Brain pericyte (primary cell): ENCODE measurements around the gene RTN4RL1.

ENCODE experiments used
- DNase-seq: peaks from one replicate; pipeline ENCODE4 v3.0.0-alpha.2; 2012; ENCODE audit warnings: low read depth, low spot score

The RTN4RL1 gene

GRCh38 chr17:1948517-1948825, 76.7 kb downstream of the RTN4RL1 start:
- DNase-seq, result no peak

DNA sequence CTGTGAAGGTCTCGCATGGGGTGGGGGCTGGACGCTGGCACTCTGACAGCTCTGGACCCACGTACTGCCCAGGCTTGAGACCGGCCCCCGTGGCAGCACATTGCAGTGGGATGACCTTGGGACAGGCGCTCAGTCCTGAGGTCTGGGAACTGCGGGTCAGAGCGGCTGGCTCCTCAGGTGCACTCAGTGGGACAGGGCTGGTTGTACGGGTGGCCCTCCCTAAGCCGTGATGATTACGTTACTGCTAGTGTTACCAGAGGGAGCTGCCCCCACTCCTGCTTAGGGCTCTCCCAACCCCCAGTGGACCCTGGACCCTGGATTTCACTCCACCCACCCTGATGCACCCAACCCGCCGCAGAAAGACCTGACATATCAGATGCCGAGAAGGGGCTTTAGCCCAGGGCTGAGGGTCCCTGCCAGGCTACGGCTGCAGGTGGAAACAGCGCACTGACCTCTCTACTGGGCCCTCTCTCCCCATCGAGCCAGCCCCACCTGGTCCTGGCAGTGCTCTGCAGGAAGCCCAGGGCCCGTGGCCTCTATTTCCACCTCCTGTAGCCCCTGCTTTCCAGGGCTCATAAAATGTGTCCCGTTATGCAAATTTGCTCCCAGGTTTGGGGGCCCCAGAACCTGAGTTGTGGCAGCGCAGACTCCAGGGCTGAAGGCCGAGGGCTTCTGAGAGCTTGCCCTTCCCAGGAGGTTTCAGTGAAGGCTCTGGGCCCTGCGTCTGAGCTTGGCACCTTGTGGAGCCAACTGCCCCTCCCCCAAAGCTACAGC, 77.2 kb downstream of the RTN4RL1 start:
- DNase-seq, result no peak

DNA sequence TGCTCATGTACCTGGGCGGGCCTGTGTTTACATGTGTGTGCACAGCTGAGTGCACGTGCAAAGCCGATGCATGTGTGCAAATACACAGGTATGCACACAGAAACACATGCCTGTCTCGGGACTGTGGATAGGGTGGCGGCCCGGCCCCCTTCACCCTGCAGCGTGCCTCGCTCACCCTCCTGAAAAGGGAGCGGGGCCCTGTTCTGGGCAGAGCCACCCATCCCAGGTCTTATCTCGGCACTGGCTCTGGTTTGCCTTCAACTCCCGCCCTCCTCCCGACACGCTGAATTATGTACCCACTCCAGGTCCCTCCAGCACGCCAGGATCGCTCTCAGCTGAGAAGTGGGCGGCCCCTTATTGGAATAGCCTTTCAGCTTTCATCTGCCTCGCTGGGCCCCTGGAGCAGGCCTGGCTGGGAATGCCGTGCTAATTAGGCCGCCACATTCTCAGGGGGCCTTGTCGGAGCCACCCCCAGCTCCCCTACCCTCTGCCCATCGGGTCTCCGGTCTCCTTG, 77.8 kb downstream of the RTN4RL1 start:
- no peak for DNase-seq

GRCh38 chr17:1946021-1946932, 78.9 kb downstream of the RTN4RL1 start:
- no peak for DNase-seq

DNA sequence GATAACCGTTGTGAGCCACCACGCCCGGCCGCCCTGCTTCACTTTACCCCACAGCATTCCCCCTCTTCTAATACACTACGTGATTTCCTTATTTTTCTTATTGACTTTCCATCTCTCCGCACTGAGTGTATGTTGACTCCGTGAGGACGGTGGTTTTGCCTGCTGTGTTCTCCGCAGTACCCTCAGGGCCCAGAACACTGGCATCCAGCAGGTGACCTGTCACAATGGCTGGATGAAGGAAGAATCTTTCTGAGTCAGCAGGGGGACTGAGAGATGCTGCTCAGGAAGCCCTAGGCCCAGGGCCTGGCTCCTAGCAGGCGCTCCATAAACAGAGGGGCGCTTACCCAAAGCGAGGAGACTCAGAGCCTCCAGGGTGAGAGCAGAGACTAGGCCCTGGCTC, 79.5 kb downstream of the RTN4RL1 start:
- DNase-seq, result no peak

- DNase-seq, result no peak
Observed at GRCh38 chr17:1943436-1943831, 81.7 kb downstream of the RTN4RL1 start.

GRCh38 chr17:1942666-1943435, 82.3 kb downstream of the RTN4RL1 start:
- no peak for DNase-seq

- no peak for DNase-seq
Observed at GRCh38 chr17:1942066-1942365, 83.1 kb downstream of the RTN4RL1 start.

- no peak for DNase-seq
Observed at GRCh38 chr17:1941272-1942065, 83.7 kb downstream of the RTN4RL1 start.

GRCh38 chr17:1940810-1941185, 84.3 kb downstream of the RTN4RL1 start:
- no peak for DNase-seq

- no peak for DNase-seq
Observed at GRCh38 chr17:1939981-1940809, 84.9 kb downstream of the RTN4RL1 start.

GRCh38 chr17:1937461-1937860, 87.7 kb downstream of the RTN4RL1 start:
- DNase-seq, result no peak

DNA sequence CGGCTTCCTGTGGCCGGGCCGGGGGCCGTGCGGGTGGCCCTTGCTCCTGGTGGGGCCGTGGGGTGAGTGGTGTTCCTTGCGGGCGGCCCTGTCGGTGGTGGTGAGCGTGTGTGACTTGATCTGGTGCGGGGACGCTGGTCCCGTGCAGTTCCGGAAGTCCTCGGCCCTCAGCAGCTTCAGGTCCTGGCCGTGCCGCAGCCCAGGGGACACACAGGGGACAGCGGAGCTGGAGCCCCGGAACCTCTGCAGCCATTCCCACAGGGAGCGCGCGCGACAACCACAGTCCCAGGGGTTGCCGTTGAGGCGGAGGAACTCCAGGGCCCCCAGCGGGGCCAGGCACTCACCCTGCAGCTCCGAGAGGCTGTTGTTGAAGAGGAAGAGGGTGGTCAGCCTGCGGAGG, 88.4 kb downstream of the RTN4RL1 start:
- no peak for DNase-seq

GRCh38 chr17:1934901-1935300, 90.2 kb downstream of the RTN4RL1 start:
- no peak for DNase-seq

- no peak for DNase-seq
Observed at GRCh38 chr17:1933875-1934715, 91.0 kb downstream of the RTN4RL1 start.

DNA sequence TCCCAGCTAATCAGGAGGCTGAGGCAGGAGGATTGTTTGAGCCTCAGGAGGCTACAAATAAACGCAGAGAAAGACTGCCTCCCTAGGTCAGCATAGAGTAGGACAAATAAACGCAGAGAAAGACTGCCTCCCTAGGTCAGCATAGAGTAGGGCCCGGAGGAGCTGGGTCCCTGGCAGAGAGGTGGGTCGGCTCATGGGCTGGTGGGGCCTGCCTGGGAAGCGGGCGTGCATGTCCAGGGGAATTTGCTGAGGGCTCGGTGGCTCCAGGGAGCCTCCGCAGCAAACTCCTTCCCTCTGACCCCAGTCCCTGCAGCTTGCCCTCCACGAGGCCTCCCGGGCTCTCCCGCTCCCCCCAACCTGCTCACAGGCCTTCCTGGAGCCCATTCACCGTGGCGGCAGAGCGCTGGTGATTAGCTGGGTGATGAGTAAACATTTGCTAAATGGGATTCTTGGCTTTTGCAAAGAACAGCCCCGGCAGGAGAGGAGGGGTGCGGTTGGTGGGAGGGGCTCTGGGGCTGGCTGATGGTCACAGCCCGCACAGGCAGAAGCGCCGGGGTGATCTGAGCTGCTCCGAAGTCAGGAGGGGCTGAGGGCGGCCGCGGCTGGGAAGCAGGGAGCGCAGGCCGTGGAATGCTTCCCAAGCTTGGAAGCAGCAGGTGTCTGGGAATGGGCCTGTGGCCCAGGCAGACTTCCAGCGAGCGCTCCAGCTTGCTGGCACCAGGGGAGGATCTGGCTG, 93.1 kb downstream of the RTN4RL1 start:
- no peak for DNase-seq

DNA sequence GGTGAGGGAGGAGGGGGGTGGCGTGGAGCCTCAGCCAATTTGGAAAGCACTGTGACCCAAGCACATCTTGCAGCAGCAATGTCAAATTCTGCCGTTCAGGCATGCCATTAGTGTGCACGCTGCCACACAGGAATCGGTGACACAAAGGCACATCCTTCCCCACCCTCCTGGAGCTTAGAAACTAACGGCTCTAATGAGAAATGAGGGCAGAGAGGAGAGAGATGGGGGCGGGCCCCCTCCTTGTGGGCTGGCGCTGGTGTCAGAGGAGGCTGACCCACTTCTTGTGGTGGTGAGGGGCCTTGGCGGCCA, 94.8 kb downstream of the RTN4RL1 start:
- DNase-seq, result no peak

DNA sequence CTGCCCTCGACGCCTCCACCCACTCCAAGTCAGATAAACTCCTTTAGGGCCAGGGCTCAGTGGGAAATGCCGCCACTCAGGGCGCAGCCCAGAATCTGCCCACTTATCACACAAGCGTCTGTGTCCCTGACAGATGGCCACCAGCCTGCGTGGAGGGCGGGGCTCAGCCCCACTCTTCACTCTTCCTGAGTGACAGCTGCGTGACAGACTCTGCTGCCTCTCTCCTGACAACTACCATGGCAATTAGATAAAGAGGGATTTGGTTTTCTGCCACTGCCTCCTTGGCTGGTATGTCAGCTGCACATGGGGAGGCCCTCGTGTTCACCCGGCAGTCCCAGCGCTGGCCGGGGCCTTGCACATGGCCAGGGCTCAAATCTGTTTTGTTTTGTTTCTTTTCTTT, 96.2 kb downstream of the RTN4RL1 start:
- no peak for DNase-seq

GRCh38 chr17:1920948-1921351, 104.2 kb downstream of the RTN4RL1 start:
- DNase-seq, result no peak
